Measurements from ENCODE around the gene ACKR3. TPM values are rescaled to one million over a fixed set of nuclear protein-coding genes. Genes with fewer than 3 reads are reported as not detected.

ACKR3 gene
- total and polyA plus RNA-seq, 2 of the 4 experiments (the other 2 are of a cell fraction) = not detected

- no peaks in the 10 kb centered on the region for H3K9me1 ChIP-seq (ENCODE audit: insufficient read depth, low read length)
- ChIA-PET CTCF (no interaction called here), POLR2A (ENCODE audit: unreplicated experiment) (no interaction called here)
- no TSS peak for BruUV-seq (replicated peaks)
- H2BK120ac ChIP-seq (ENCODE audit: low read depth, low read length) = no peak overlapping the region
- H3K4me1 ChIP-seq (ENCODE audit: control insufficient read depth, insufficient read depth, low read length) = no peaks in the 10 kb centered on the region
- H3K18ac ChIP-seq (ENCODE audit: low read depth, low read length) = no peak overlapping the region
- H4K5ac ChIP-seq (ENCODE audit: low read depth, low read length) = no peak overlapping the region
- no peak overlapping the region for H3K14ac ChIP-seq (replicated peaks; ENCODE audit: low read depth, low read length)
- in situ Hi-C loops (cut with MboI; ENCODE audit: low sequenced_read_pairs) (no loop called here), dilution Hi-C loops (cut with HindIII; ENCODE audit: low sequenced_read_pairs, unreplicated experiment) (no loop called here), intact Hi-C loops (cut with micrococcal nuclease) (no loop called here)
- no peak overlapping the region for H3K4me2 ChIP-seq (ENCODE audit: low read depth, low read length)
- H2AFZ ChIP-seq (replicated peaks; ENCODE audit: low read length, poor library complexity) = no peak overlapping the region
- H2BK5ac ChIP-seq (ENCODE audit: low read depth, low read length, poor library complexity, severe bottlenecking) = no peak overlapping the region
- no peaks in the 10 kb centered on the region for H3K79me1 ChIP-seq (ENCODE audit: low read depth in 1 of 2, low read length in 2 of 2)
- H3K23ac ChIP-seq (ENCODE audit: low read depth, low read length) = no peak overlapping the region
- no peak overlapping the region for H3K4ac ChIP-seq (ENCODE audit: low read depth, low read length)
- H3K4me3 ChIP-seq (ENCODE audit: insufficient read depth, low read depth, low read length) = no peak overlapping the region
- 64% methylated on average over 2 of the region's 4 CpGs; no CpG with 5 or more reads in 1 of the 2 experiments for WGBS, 2 experiments (ENCODE audit: extremely low coverage in 2 of 2, insufficient read length in 1 of 2)
- ATAC-seq (ENCODE audit: low read depth) (no peak), DNase-seq (no peak)
- H3K27ac ChIP-seq (ENCODE audit: insufficient read depth, low read length) = no peak overlapping the region
- no peak overlapping the region for H4K91ac ChIP-seq (ENCODE audit: insufficient read depth, low read depth, low read length)
- no peaks in the 10 kb centered on the region; the same call in 1 of the 2 replicates for H3K9me3 ChIP-seq (ENCODE audit: control insufficient read depth, insufficient read depth, low read length)
- H3K56ac ChIP-seq (ENCODE audit: extremely low read depth, insufficient read depth, low read length) = no peak overlapping the region
- no peak overlapping the region for H2BK15ac ChIP-seq (ENCODE audit: low read depth, low read length)
- no peak overlapping the region for H2AK5ac ChIP-seq (ENCODE audit: low read depth, low read length)
- no peak overlapping the region for H2BK20ac ChIP-seq (ENCODE audit: low read depth, low read length)
- no peak overlapping the region for H3K9ac ChIP-seq (ENCODE audit: low read depth, low read length)
- H4K8ac ChIP-seq (ENCODE audit: low read depth in 2 of 2, low read length in 2 of 2) = no peak overlapping the region
- no peaks in the 10 kb centered on the region for H4K20me1 ChIP-seq (ENCODE audit: insufficient read depth, low read length)
- TF ChIP-seq RCOR1 (IDR thresholded peaks at IDR 0.05; ENCODE audit: insufficient replicate concordance, low read length) (no peak), POLR2A (IDR thresholded peaks at IDR 0.05; ENCODE audit: low read depth, low read length) (no peak), RFX5 (IDR thresholded peaks at IDR 0.05; ENCODE audit: low read depth, low read length) (no peak), RAD21 (IDR thresholded peaks at IDR 0.05; ENCODE audit: low read length) (no peak), USF2 (IDR thresholded peaks at IDR 0.05; ENCODE audit: low read depth, low read length) (no peak), MXI1 (IDR thresholded peaks at IDR 0.05; ENCODE audit: borderline replicate concordance, low read depth, low read length) (no peak), ELK1 (IDR thresholded peaks at IDR 0.05; ENCODE audit: borderline replicate concordance, low read depth, low read length) (no peak)
- H3K36me3 ChIP-seq (ENCODE audit: control insufficient read depth, insufficient read depth, low read length) = no peaks in the 10 kb centered on the region
- no peak overlapping the region for H2AK9ac ChIP-seq (replicated peaks; ENCODE audit: low read depth, low read length, poor library complexity)
- peaks cover 8% of the 10 kb centered on the region; the same call in 1 of the 2 replicates for H3K27me3 ChIP-seq (ENCODE audit: control insufficient read depth, insufficient read depth, low read length)
Measured at GRCh38 chr2:236533343-236533742, 36.3 kb upstream of the ACKR3 start.
